EL (cell line): ENCODE data around the gene MESP2.
"Not testable (repeated sequence)": the region's sequence is repeated elsewhere in the genome, so short reads cannot be mapped to it uniquely, and the experiment has no call there.

Experiments used
- DNase-seq: peaks from one replicate; pipeline ENCODE4 v3.0.0-alpha.2; 2016

MESP2 gene

DNA sequence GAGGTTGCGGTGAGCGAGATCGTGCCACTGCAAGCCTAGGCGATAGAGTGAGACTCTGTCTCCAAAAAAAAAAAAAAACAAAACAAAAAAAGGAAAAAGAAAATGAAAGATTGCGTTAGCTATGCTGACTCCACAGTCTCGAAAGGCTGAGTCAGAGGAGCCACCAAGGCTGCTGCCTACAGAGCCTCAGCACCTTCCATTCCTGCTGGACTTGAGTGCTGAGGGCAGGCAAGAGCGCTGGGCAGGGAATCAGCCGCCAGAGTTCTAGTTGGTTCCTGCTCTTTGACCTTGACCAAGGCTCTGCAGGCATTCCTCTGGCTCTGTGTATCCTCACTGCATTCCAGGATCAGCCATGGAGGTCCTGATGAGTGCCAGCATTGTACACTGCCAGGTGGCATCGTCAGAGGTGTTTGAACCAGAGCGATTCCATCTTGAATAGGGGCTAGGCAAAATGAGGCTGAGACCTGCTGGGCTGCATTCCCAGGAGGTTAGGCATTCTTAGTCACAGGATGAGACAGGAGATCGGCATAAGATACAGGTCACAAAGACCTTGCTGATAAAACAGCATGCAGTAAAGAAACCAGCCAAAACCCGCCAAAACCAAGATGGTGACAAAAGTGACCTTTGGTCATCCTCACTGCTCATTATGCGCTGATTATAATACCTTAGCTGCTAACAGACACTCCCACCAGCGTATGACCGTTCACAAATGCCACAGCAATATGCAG, 5.9 kb downstream of the MESP2 start:
- peak; percentile 68 for DNase-seq

- not testable (repeated sequence) for DNase-seq
Measured at GRCh38 chr15:89782619-89782950, 6.5 kb downstream of the MESP2 start.

DNA sequence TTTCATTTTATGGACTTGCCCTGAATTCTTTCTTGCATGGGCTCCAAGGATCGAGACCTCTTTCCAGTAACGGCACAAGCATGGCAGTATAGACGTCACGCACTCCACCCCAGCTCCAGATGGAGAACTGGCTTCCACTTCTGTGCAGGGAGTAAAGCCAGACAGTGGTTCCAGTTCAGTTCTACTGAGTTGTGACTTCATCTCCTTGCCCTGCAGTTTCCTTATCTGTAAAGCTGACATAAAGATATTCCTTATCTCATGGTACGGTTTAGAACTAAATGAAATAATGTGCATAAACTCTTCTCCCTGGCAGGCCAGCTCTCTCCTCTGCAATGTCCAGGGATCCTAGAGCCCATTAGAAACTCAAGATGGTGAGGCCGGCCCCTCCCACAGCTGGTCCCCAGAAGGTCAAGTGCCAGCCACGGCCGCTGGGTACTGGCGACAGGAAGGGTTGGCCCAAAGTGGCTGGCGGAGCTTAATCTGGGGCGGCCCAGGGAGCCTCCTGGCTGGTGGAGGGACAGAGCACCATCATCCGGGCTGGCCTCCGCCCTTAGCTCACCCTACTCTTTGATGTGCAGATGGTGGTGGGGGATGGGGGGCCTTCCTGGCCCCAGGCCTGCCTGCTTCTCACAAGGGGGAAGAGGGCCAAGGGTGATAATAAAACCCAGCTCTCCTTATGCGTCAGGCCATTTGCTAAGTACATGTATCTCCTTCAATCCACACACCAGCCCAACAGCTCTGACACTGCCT, 7.2 kb downstream of the MESP2 start:
- no peak for DNase-seq

GRCh38 chr15:89783861-89784685, 7.9 kb downstream of the MESP2 start:
- DNase-seq, result no peak

GRCh38 chr15:89784686-89784960, 8.5 kb downstream of the MESP2 start:
- DNase-seq, result no peak

DNA sequence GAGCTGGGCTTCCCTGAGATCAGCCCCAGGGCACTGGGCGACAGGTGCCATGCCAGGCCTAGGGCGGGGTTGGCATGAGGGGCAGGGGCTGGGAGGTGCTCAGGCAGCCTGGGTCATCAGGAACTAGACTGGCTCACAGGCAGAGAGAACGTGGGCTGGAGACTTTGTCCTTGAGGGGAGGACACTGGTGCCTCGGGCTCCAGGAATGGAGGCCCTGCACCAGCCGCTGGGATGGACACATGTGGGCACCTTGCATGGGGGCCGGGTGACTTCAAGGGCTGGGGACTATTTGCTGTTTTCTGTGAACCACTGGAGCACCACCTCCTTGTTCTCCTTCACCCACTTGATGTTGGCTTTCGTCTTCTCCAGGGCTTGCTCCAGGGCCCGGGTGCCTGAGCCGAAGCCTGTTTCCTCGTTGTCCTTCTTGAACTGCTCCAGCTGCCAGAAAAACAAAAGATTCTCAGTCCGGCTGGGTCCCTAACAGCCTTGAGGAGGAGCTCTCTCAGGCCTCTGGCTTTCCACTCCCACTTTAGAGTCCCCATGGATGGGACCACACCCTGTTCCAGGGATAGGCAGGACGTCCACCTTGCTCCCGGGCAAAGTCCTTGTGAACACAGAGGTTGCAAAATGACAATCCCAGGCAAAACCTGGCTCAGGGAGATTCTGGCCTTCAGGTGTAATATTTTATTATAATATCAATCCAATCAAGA, 9.1 kb downstream of the MESP2 start:
- DNase-seq, result no peak

DNA sequence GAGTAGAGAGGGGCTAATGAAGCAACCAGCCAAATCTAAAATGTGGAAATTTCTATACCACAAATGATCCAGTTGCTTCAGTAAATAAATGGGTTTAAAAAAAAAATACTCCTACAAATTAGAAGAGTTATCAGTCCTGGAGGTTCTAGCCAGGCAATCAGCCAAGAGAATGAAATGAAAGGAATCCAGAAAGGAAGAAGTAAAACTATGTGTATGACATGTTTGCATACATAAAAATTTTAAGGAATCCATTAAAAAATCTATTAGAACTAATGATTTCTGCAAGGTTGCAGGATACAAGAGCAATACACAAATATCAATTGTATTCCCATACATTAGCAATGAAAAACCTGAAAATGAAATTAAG, 9.6 kb downstream of the MESP2 start:
- DNase-seq, result peak; percentile 62

GRCh38 chr15:89787944-89788343, 11.8 kb downstream of the MESP2 start:
- no peak for DNase-seq

- not testable (repeated sequence) for DNase-seq
Measured at GRCh38 chr15:89788585-89788984, 12.5 kb downstream of the MESP2 start.

- DNase-seq, result no peak
Measured at GRCh38 chr15:89790206-89790605, 14.1 kb downstream of the MESP2 start.

- no peak for DNase-seq
Measured at GRCh38 chr15:89790661-89791060, 14.5 kb downstream of the MESP2 start.

GRCh38 chr15:89792106-89792805, 16.1 kb downstream of the MESP2 start:
- no peak for DNase-seq

DNA sequence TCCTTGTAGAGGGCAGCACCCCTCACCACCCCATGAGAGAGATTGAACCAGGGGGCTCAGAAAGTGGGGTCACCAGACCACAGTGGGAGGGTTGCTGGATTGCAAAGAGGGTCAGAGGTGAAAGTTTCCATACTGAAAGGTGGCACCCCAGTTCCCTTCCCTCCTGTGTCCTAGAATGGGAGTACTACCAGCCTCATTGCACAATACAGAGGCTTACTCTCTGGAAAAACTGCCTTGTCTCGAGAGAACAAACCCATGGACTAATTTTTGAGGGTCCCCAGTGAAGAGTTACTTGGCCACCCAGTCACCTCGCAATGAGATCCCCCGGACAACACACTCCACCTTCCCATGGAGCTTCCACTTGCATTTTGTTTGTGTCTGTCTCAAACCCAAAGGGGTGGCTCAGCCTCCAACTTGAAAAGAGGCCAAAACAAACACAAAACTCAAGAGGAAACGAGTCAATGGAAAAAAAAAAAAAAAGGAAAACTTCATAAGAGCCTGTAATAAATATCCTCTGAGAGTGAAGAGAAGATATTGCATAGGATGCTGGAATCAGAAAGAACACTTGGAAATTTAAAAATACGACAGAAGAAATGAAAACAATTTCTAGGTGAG, 18.6 kb downstream of the MESP2 start:
- peak; percentile 54 for DNase-seq

- DNase-seq, result no peak
Measured at GRCh38 chr15:89795996-89796395, 19.9 kb downstream of the MESP2 start.

DNA sequence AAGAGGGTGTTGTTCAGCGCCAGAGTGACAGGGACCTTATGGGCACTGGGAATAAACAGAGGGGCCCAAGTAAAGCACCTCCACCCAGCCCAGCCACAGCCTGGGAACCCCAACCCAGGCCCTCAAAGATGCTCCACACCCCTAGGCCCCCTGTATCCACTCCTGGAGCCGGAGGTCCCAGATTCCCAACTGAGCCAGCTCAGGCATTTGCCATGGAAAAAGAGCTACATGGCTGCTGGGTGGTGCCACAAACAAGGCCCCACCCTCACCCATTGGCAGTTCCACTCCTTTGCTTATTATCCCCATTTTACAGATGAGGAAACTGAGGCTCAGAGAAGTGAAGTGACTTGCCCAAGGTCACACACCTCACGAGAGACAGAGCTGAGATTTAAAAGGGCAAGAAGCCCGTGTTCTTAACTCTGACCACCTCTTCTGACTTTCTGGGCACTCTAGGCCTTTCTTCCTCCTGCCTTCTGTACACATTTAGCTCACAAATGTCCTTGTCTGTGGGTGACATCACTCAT, 21.6 kb downstream of the MESP2 start:
- DNase-seq, result no peak

DNA sequence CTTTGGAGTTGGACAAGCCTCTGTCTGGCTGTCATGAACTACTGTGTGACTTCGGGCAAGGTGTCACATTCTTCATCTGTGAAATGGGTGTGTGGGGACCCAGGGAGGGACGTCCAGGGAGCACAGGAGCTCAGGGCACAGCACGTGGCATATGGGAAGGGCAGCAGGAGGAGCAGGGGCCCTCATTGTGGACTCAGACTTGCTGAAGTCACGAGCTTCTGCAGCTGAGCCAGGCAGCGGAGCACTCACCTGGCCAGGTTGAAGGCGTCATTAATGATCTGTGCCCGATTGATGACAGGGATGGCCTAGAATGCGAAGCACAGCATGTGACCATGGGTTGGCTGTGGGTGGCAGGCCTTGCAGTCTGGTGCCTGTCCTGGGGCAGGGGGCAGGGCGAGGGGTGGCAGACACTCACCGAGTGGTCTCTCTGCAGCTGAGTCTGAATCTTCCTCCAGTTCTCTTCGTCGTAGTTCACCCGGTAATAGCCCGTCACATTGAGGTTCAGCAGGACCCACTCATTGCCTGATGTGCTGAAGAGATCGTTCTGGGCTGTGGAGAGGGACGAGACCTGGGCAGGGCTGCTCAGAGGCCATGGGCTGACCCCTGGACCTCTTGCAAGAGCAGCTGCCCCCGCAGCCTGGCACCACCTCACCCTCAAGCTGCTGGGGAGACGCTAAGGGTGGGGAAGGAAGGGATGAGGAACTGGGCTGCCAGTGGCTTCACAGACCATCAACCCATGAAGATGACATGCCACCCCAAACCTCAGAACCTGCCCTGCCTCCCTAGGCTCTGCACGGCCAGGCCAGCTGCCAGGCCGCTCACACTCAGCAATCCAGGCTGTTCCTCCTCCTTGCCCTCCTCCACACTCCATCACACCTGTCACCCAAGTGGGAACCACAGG, 23.1 kb downstream of the MESP2 start:
- DNase-seq, result no peak

DNA sequence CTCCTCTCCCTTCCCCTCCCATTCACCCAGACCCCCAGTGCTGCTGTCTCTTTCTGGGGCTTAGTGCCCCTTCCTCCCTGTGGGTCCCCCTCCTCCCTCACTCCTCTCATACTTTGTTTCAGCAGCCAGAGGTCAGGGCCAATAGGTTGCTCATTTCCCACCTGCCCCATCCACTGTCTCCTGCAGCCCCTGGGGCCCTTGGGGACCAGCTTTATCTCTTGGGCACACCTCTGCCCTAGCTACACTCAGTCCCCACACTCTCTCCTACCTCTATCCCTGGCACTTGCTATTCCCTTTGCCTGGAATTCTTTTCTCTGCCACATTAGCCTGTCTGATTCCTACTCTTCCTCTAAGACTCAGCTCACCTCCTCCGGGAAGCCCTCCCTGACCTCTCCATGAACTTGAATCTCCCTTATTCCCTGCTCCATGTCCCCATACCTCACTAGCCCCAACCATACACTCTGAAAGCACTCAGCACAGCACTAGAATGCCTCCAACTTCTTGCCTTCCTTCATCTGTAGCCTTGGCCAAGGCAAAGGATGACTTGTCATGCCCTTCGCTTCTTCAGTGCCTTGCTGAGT, 23.9 kb downstream of the MESP2 start:
- DNase-seq, result no peak

- DNase-seq, result no peak
Measured at GRCh38 chr15:89801471-89802195, 25.5 kb downstream of the MESP2 start.

- no peak for DNase-seq
Measured at GRCh38 chr15:89802231-89802928, 26.2 kb downstream of the MESP2 start.
